ENCODE results near the gene TM7SF2. TPM values are rescaled to one million over a fixed set of nuclear protein-coding genes. Genes with fewer than 3 reads are reported as not detected.

TM7SF2 gene
- total and polyA plus RNA-seq, 2 of the 13 experiments (the other 11 are each of a cell fraction or from before 2014, with no cell fraction given), result 56.0 to 66.9 TPM

DNA sequence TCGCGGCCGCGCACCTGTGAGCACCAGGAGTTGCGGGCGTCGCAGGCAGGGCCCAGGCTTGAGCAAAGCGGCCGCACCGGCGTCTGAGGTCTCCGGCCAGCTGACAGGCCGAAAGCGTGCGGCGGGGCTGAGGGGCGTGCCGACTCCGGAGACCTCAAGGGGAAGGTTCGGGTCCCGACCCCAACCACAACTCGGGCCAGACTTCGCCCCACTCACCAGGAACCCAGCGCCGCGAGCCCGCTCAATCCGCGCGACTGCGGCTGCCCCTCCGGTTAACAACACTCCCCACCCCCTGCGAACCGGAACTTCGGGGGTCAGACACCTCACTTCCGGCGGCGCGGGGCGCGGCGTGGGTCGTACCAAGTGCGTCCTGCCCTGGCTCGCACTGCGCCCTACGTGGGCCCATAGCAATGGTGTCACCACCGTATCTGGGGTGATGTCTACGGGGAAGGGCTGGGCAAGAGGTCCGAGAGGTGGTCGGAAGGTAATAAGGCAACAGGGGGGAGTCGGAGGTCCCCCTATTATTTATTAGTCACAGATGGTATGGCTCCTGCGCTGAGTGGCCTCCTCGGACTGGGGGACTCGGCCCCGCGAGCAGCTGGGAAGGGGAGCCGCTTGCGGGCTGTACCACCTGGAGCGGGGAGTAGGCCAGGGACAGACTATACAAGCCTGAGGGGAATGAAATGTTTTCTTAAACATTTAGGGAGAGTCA, 22.7 kb downstream of the TM7SF2 start, which contains the start of gene SYVN1 (continued):
- TF ChIP-seq SAFB2 (CRISPR knock-in tag; IDR thresholded peaks at IDR 0.05; ENCODE audit: borderline replicate concordance, low read depth), result no peak; the same call in none of the 2 replicates
- TF ChIP-seq NRL (CRISPR knock-in tag; IDR thresholded peaks at IDR 0.05; ENCODE audit: borderline replicate concordance), result no peak; the same call in 1 of the 2 replicates
- TF ChIP-seq ARID4A (CRISPR knock-in tag; IDR thresholded peaks at IDR 0.05; ENCODE audit: borderline replicate concordance), result peak; percentile 90; the same call in 1 of the 2 replicates
- TF ChIP-seq, protein P1, sequence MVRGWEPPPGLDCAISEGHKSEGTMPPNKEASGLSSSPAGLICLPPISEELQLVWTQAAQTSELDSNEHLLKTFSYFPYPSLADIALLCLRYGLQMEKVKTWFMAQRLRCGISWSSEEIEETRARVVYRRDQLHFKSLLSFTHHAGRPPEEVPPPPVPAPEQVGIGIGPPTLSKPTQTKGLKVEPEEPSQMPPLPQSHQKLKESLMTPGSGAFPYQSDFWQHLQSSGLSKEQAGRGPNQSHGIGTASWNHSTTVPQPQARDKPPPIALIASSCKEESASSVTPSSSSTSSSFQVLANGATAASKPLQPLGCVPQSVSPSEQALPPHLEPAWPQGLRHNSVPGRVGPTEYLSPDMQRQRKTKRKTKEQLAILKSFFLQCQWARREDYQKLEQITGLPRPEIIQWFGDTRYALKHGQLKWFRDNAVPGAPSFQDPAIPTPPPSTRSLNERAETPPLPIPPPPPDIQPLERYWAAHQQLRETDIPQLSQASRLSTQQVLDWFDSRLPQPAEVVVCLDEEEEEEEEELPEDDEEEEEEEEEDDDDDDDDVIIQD (CRISPR knock-in tag; IDR thresholded peaks at IDR 0.05; ENCODE audit: low read depth), result no peak
- TF ChIP-seq, protein P2, sequence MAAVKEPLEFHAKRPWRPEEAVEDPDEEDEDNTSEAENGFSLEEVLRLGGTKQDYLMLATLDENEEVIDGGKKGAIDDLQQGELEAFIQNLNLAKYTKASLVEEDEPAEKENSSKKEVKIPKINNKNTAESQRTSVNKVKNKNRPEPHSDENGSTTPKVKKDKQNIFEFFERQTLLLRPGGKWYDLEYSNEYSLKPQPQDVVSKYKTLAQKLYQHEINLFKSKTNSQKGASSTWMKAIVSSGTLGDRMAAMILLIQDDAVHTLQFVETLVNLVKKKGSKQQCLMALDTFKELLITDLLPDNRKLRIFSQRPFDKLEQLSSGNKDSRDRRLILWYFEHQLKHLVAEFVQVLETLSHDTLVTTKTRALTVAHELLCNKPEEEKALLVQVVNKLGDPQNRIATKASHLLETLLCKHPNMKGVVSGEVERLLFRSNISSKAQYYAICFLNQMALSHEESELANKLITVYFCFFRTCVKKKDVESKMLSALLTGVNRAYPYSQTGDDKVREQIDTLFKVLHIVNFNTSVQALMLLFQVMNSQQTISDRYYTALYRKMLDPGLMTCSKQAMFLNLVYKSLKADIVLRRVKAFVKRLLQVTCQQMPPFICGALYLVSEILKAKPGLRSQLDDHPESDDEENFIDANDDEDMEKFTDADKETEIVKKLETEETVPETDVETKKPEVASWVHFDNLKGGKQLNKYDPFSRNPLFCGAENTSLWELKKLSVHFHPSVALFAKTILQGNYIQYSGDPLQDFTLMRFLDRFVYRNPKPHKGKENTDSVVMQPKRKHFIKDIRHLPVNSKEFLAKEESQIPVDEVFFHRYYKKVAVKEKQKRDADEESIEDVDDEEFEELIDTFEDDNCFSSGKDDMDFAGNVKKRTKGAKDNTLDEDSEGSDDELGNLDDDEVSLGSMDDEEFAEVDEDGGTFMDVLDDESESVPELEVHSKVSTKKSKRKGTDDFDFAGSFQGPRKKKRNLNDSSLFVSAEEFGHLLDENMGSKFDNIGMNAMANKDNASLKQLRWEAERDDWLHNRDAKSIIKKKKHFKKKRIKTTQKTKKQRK (IDR thresholded peaks at IDR 0.05; ENCODE audit: low read length), result no peak
- no peak for TF ChIP-seq ZNF432 (CRISPR knock-in tag; IDR thresholded peaks at IDR 0.05; ENCODE audit: borderline replicate concordance)
- TF ChIP-seq ZNF350 (CRISPR knock-in tag; IDR thresholded peaks at IDR 0.05; ENCODE audit: borderline replicate concordance, low read depth), result 0 out of 2 replicates have a peak, but pooled peaks have one; percentile 8
- TF ChIP-seq PCBP1 (IDR thresholded peaks at IDR 0.05; ENCODE audit: borderline replicate concordance, low read depth, low read length), result 0 out of 2 replicates have a peak, but pooled peaks have one; percentile 24
- no peak for TF ChIP-seq ZNF207 (IDR thresholded peaks at IDR 0.05; ENCODE audit: borderline replicate concordance)
- TF ChIP-seq NFE2L1 (CRISPR knock-in tag; IDR thresholded peaks at IDR 0.05; ENCODE audit: borderline replicate concordance), result peak; percentile 31; the same call in 1 of the 2 replicates
- peak; percentile 60; the same call in 1 of the 2 replicates for TF ChIP-seq MED1 (CRISPR knock-in tag; IDR thresholded peaks at IDR 0.05)
- no peak for TF ChIP-seq KDM4B (CRISPR knock-in tag; IDR thresholded peaks at IDR 0.05)

All from HepG2 (cell line).